HT1080 (cell line): ENCODE data around the gene SPATS2. TPM values are rescaled to one million over a fixed set of nuclear protein-coding genes. Genes with fewer than 3 reads are reported as not detected.
A peak's percentile ranks its signal among the peaks of the same experiment; 100 is the strongest.

ENCODE experiments used
- DNase-seq: peaks from one replicate; pipeline ENCODE4 v3.0.0-alpha.2; 2015; ENCODE audit warnings: low read depth
- total RNA-seq: library from RNA; depleted of rRNA; stranded (reverse); fragments of >200 nt; shearing (Covaris generic); gene quantifications from 2 replicates; pipeline ENCODE4 v1.2.3, GENCODE V29; 2014

The SPATS2 gene
- total RNA-seq, 1 experiment from 2014 or later, result 39.4 TPM

DNA sequence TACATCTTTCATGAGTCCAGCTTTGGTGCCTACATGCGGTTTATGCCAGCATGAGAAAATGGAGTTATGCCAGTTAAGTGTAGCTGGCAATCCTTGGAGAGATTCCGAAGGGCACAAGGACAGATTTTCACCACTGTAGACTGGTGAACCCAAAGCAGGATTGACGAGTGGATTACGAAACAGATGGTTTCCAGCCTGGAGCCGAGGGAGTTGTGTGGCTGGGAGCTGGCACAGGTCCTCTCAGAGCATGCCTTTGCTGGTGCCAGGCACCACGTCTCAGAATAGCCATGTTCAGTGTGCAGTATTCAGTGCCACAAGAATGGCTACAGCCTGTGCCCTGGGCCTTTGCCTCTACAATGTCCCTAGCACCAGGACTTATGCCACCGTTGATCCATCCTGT lies 184.8 kb downstream of the SPATS2 start:
- DNase-seq, result no peak

DNA sequence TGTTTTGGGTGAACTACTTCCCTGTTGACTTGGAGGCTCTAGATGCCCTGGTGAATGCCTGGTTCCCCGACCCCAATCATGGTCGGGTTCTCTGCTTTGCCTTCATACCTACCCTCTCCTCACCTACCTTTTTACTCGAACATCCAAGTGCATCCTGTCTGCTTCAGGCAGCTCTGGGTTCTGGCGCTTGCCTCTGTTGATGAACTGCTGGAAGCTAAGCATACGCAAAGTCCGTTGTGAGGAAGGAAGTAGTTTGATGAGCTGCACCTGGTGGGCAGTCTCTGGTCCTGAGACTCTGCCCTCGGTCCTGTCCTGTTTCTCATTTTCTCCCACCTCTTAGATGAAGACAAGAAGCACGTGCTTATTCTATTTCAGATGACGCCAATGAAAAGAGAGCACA lies 185.2 kb downstream of the SPATS2 start:
- DNase-seq, result no peak

DNA sequence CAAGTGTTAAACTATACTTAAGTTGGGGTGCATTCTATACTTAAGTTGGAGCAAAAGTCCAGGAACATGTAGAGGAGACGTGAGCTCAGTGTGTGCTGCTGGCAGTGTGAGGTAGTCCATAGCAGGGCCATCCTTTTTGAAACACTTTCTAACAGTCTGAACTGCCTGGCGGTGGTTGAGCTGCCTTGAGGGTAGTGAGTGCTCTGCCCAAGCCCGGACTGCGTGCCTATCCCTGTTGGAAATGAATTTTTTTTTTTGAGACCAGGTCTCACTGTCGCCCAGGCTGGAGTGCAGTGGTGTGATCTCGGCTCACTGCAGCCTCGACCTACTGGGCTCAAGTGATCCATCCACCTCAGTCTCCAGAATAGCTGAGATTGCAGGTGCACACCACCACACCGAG lies 185.6 kb downstream of the SPATS2 start:
- no peak for DNase-seq

DNA sequence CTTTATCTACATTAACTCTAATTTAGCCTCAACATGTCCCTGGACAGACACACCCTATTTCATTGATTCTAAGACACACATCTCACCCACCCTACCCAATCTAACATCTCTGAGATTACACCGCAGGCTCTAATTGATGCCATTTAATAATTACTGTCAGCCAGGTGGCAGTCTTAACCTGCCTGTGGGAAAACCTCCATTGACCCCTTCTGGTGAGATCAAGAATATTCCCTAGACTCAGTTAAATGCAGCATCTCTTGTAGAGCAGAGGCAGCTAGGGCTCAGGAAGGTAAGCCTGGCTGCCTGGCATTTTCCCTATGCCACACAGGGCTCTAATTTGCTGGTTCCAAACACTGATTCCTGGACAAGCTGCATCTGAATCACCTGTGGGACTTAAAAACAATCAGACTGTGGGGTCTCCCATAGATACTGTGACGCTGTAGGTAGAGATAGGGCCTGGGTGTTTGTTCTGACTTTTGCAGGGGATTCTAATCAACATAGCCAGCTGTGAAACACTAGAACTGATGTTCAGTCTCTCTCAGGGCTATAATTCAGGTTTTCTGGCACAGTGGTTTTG lies 186.3 kb downstream of the SPATS2 start:
- DNase-seq, result peak; percentile 49

DNA sequence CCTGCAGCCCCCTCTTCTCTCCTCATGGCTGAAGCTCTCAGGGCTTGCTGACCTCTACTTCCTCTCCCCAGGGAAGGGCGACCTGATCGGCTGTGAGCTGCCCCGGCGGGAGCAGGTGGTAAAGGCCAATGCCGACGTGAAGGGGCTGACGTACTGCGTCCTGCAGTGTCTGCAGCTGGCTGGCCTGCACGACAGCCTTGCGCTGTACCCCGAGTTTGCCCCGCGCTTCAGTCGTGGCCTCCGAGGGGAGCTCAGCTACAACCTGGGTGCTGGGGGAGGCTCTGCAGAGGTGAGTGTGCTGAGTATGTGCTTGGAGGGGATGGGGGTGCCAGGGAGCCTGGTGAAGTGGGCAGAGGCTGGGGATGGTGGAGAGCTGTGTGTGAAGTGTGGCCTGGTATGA lies 187.0 kb downstream of the SPATS2 start:
- DNase-seq, result no peak

DNA sequence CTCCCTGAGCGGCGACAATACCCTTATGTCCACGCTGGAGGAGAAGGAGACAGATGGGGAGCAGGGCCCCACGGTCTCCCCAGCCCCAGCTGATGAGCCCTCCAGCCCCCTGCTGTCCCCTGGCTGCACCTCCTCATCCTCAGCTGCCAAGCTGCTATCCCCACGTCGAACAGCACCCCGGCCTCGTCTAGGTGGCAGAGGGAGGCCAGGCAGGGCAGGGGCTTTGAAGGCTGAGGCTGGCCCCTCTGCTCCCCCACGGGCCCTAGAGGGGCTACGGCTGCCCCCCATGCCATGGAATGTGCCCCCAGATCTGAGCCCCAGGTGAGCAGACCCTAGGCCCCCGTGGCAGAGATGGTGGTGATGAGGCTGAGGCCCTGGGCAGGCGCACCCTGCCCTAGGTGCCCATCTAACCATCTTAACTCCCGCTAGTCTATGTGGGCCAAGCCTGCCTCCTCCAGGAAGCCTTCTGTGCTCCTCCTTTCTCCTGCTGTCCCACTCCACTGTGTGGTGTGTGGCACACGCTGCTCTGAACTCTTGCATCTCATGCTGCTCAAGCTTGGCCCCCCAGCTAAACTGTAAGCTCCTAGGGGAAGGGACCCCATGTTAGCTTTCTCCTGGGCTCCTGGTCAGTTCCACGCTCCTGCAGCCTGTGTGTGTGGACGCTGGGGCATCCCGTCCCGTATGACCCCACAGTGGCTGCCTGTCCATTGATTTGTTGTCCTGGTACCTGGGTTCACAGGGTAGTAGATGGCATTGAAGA lies 188.5 kb downstream of the SPATS2 start:
- DNase-seq, result no peak

DNA sequence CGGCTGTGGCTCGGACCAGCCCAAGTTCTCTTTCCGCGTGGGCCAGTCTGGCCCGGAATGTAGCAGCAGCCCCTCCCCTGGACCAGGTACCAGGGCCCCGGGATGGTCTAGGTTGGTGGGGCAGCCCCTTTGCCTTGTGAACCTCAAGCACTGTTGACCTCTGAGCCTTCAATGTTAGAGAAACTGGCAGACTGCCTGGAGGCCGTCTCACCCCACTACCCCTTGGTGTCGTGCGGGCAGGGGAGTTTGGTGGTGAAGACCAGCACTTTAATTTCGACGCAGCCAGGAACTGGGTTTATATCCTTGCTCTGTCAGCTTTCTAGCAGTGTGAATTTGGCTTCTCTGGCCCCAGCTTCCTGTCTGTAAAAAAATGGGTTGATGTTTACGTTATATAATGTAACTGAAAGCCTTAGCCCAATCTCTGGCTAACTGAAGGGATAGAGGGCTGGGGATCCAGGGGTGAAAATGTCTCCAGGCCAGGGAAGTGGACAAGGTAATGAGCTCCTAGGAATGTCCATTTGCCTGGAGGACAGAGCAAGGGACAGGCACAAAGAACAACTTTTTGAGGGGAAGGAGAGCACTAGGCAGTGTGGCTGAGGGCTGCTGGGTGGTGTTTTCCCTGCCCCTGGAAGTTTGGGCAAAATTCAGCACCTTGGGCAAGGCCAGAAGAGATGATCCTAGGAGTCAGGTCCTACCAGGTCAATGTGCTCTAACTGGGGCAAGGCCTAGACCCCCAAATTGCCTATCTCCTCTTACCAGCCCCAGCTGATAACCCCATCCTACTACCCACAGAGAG lies 189.3 kb downstream of the SPATS2 start:
- DNase-seq, result no peak

DNA sequence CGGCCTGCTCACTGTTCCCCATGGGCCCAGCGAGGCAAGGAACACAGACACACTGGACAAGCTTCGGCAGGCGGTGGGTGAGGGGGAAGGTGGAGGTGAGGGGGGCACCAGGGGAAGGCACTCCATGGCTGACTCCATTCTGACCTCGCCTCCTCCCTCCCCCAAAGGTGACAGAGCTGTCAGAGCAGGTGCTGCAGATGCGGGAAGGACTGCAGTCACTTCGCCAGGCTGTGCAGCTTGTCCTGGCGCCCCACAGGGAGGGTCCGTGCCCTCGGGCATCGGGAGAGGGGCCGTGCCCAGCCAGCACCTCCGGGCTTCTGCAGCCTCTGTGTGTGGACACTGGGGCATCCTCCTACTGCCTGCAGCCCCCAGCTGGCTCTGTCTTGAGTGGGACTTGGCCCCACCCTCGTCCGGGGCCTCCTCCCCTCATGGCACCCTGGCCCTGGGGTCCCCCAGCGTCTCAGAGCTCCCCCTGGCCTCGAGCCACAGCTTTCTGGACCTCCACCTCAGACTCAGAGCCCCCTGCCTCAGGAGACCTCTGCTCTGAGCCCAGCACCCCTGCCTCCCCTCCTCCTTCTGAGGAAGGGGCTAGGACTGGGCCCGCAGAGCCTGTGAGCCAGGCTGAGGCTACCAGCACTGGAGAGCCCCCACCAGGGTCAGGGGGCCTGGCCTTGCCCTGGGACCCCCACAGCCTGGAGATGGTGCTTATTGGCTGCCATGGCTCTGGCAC lies 190.1 kb downstream of the SPATS2 start:
- no peak for DNase-seq

DNA sequence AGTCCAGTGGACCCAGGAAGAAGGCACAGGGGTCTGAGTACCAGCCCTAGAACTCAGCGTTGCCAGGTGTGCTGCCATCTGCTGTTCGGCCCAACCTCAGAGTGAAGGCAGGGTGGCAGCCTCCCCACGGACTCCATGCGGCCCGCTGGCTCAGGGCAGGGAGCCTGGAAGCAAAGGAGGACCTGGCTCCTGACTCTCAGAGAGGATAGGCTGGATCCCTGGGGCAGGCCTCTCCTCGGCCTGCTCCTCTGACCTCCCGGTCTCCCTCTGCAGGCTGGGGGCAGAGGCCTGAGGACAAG lies 190.6 kb downstream of the SPATS2 start:
- no peak for DNase-seq

DNA sequence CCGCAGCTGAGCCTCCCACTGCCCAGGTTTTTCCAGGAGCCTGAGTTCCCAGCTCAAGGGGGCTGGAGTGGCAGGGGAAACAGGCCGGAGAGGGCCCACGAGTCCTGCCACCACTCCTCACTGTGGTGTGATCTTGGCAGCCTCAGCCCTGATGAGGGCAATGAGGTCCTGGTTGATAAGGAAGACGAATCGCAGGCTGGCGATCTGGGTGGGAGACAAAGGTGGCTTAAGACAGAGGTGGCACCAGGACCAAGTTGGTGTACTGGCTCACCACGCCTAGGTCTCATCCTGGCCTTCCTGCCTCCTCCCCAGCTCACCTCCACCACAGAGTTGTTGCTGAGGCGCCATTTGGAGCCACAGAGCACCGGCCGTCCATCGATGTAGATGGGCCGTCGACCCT lies 191.3 kb downstream of the SPATS2 start:
- DNase-seq, result no peak

DNA sequence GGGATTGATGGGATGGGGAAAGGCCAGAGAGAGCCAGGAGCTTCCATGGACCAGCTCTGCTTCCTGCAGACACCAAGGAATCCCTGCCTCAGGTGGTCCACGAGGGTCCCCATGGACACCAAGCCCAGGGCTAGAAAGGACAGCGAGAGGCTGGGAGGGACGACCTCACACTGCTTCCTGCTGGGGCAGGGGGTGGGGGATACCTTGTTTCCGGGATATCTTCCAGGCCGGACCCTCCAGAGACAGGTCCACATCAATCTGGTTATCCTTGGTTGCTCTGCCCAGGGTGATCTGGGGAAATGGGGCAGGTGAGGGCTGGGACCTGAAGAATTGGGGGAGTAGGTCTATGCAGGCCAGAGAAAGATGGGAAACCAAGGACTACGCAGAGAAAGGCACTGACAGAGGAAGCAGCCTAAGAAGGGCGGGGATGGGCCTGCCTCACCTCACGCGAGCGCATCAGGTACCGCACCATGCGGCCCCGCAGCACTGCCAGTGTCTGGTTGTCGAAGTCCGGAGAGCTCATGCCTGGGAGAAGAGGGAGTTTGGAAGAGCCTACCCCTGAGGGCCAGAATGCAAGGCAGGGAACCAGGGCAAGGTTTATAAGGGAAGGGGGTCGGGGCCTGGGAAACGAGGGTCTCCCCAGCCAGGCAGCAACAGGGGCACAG lies 191.9 kb downstream of the SPATS2 start:
- no peak for DNase-seq

DNA sequence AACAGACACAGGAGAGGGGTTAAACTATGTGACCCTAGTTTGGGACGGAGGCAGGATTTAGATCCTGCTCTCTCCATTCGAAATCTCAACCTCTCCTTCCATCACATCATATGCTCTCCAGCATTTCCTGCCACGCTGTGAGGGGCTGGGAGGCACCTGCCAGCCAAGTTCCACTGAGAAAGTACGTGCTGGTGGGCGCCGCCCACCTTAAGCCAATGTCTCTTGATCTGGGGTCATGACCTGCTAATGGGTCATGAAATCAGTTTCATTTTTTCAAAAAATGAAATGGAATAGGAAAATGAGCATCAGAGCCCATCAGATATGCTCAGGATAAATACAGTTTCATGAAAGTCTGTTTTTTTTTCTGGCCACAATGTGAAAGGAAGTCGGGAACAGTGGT lies 193.4 kb downstream of the SPATS2 start:
- DNase-seq, result no peak

DNA sequence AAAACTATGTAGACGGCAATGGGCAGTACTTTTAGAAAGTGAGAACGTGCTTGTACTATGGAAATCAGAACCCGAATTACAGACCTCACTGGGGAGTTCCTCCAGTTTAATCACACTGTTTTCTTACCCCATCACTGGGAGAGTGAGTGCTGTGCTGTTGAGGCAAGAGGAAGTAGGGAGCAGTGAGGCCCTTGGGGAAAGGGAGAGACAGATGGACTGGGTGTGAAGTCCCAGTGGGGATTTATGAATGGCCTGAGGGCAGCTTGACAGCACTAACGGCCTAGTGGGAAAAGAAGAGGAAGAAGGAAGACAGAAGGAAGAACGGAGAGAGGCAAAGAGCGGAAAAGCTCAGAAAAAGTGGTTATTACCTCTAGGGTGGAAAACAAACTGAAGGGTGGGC lies 195.0 kb downstream of the SPATS2 start:
- DNase-seq, result no peak

DNA sequence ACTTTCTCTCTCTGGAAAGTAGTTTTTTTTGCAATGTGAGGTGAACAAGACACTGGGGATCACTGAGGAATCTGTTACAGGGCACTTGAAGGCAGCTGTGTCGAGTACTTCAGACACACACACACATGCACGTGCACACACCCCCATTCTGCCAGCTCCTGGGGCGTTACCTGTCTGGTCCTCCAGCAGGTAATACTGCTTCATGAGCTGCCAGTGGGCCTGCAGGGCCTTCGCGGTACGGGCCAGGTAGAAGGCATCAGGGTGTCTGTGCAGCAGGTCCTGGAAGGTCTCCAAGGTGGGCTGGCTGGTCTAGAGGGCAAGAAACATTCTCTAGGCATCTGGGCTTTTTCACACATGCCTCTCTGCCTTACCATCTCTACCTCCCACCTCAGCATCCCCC lies 195.6 kb downstream of the SPATS2 start:
- DNase-seq, result no peak

DNA sequence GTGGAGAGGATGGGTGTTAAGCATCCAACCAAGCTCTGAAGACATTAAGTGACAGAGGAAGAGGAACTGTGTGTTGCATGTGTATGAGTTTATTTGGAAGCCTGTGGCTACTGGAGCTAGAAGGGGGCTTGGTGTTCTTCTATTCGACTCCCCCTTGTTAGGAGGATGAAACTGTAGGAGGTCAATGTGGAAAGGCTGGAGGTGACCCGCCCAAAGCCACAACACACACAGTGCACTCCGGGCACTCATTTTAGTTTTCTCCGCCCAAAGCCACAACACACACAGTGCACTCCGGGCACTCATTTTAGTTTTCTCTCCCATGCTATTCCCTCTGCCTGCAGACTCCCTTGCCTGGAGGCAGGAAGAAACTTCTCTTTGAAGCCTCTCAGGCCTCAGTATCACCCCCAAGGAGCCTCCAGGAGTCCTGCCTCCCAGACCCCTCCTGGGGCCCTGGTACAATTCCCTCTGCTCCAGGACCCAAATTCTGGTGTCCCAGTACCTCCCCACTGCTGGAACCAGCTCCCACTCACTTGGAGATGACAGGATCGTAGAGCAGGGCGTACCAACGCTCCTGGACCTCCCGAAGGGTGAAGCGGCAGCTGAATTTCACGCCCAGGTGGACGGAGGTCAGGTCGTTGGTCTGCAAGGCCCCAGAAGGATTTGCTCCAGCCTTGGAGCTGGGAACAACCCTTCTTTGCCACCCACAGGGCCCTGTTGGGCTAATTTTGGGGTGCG lies 196.9 kb downstream of the SPATS2 start:
- no peak for DNase-seq

DNA sequence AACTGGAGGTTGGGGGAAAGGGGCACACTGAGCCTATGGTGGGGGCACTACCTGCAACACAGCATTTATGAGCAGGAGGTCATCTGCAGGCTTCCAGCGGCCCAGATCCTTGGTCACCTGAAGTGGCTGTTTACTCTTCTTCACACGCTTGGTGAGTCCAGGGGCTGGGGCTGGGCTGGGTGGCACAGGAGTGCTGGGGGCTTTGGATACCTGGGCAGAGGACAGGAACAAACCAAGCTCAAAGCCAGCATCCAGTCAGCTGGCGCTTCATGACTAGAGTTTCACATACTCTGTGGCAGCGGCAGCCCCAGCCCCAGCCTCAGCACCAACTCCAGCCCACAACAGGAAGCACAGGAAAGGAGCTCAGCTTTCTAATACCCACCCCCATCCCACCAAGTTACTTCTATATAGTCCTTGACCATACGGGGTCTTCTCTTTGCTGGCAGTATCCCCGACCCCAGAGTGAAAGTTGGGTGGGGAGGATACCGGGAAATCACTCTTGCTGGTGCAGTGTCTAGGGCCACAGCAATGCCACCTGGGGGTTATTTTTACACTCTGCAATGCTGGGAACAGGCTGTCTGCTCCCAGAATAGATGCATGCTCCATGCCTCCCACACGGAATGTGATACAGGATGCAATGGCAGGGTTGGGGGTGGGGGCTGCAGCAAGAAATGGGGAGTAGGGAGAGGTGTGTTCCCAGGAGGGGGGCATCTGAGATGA lies 197.6 kb downstream of the SPATS2 start:
- no peak for DNase-seq

DNA sequence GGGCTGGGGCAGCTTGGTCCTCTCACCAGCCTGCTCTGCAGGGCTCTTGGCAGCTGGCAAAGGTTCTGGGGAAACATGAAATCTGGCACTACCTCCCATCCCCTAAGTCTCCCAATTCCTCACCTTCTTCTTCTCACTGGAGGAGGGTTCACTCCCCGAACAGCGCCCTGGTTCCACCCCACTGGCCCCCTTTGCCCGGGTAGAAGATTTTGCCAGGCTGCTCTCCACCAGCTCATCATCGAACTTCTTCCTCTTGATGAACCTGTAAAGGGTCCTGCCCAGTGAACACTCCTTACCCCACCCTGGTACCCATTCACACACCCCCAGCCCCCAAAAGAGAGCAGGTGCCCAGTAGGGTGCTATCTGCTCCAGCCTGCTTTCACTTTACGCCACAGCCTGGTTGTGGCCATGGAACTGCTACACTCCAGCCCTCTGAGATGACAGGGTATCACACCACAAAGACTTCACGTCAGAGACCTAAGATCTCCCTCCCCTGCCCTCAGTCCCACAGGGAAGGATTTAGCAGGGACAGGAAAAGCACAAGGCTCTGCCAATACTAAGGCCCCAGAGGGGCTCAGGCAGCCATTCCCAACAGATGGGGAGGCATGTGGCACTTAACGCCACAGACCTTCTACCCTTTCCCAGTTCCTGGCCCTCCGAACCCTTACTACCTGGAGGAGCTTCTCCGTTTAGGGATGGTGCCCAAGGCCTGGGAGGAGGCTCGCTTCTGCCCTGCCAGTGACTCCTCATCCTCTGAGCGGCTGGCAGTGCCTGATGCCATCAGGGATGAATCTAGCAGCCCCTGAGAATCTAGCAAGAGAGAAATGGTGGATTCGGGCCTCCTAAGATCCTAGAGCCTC lies 198.4 kb downstream of the SPATS2 start:
- DNase-seq, result no peak

DNA sequence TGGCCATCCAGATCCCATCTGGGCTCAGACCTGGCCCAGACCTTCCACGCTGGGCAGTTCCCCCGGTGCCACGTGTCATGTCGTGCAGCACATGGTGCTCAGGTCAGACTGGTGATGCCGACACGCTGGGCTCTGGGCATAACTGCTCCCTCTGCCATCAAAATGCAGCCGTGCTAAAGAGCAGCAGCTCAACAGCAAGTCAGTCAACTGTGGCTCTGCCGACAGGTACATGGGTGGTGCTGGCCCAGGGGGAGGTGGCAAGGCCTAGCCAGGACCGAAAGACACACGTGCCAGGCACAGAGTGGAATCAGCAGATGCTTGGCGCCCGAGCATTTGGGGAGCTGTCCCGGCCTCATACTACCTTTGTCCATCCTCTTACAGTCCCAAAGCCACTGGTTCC lies 199.1 kb downstream of the SPATS2 start:
- no peak for DNase-seq

DNA sequence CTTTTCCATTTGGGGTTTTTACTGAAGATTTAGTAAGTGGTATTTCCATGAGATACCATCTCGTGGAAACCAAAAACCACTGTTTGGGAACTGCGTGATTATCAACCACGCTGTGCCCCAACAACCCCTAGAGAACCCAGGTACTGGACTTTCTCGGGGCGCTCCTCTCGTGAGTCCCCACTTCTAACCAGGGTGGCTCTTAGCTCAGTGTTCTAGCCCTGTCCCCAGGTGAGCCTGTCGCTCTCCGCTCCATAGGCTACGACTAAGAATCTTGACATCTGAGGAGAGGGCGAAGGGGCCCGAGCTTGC lies 200.0 kb downstream of the SPATS2 start:
- no peak for DNase-seq
